Upper lobe of right lung (tissue), 1 donor: ENCODE results near the gene ERGIC1. TPM values are rescaled to one million over a fixed set of nuclear protein-coding genes. Genes with fewer than 3 reads are reported as not detected.

Experiments used
- ATAC-seq: fragments of 200-7000 bp; cut with Tn5 transposase; one replicate; pipeline ENCODE4 v1.9.1; 2020; ENCODE audit warnings: mild to moderate bottlenecking, moderate library complexity
- DNase-seq: peaks from one replicate; pipeline ENCODE4 v3.0.0-alpha.2; 2020
- H3K27ac ChIP-seq: fragments of 200-600 bp; one replicate; pipeline ENCODE4 v1.8.0; 2022
- H3K27me3 ChIP-seq: fragments of 200-600 bp; one replicate; pipeline ENCODE4 v1.8.0; 2022; ENCODE audit warnings: mild to moderate bottlenecking
- H3K36me3 ChIP-seq: fragments of 200-600 bp; one replicate; pipeline ENCODE4 v1.8.0; 2022
- H3K4me1 ChIP-seq: fragments of 200-600 bp; one replicate; pipeline ENCODE4 v1.8.0; 2022
- H3K4me3 ChIP-seq: fragments of 200-600 bp; one replicate; pipeline ENCODE4 v1.8.0; 2022; ENCODE audit warnings: mild to moderate bottlenecking
- H3K9me3 ChIP-seq: fragments of 200-600 bp; one replicate; pipeline ENCODE4 v1.8.0; 2022
- CTCF ChIP-seq: fragments of 200-600 bp; IDR thresholded peaks from one replicate; pipeline ENCODE4 v1.8.0; 2022; ENCODE audit warnings: antibody characterized with exemption
- intact Hi-C: fragments of 100-400 bp; cut with DNase I; formaldehyde crosslinking; loops from one replicate; pipeline ENCODE4 v1.11.0; 2022
- total RNA-seq: library from RNA; stranded (reverse); fragmentation: NEBNext Ultra II Directional; extraction: Animal tissue kit (Norgen Biotek cat#: 25700); gene quantifications from one replicate; pipeline ENCODE4 v1.2.1, GENCODE V29; 2021
- donor health status: DM: no; HTN: yes; CAD: no; lungs with severe emphysema.

The ERGIC1 gene
- total RNA-seq, 1 donor from 2014 or later, result 186 TPM

GRCh38 chr5:172870715-172871461, 36.8 kb downstream of the ERGIC1 start:
- Histone ChIP-seq H3K4me1 (peaks cover 79% of the 10 kb centered on the region), H3K27ac (peak overlapping the region; percentile 87), H3K36me3 (no peaks in the 10 kb centered on the region), H3K9me3 (no peaks in the 10 kb centered on the region), H3K27me3 (no peaks in the 10 kb centered on the region), H3K4me3 (no peak overlapping the region)
- peak; percentile 80 for DNase-seq
- no peak for TF ChIP-seq CTCF
- peak; percentile 50 for ATAC-seq
- intact Hi-C loops, result no loop called here

- no peaks in the 10 kb centered on the region for H3K9me3 ChIP-seq
- peak overlapping the region; percentile 87 for H3K27ac ChIP-seq
- no peaks in the 10 kb centered on the region for H3K27me3 ChIP-seq
- H3K4me3 ChIP-seq, result no peak overlapping the region
- peaks cover 79% of the 10 kb centered on the region for H3K4me1 ChIP-seq
- intact Hi-C loops, result no loop called here
- DNase-seq (no peak), ATAC-seq (no peak)
- H3K36me3 ChIP-seq, result no peaks in the 10 kb centered on the region
- no peak for TF ChIP-seq CTCF
Observed at GRCh38 chr5:172871536-172871935, 37.5 kb downstream of the ERGIC1 start.

GRCh38 chr5:172871982-172872381, 37.9 kb downstream of the ERGIC1 start:
- Histone ChIP-seq H3K4me1 (peaks cover 78% of the 10 kb centered on the region), H3K4me3 (no peak overlapping the region), H3K27me3 (no peaks in the 10 kb centered on the region), H3K27ac (peak overlapping the region; percentile 87), H3K36me3 (no peaks in the 10 kb centered on the region), H3K9me3 (no peaks in the 10 kb centered on the region)
- TF ChIP-seq CTCF, result no peak
- DNase-seq (no peak), ATAC-seq (no peak)
- intact Hi-C loops, result no loop called here

- intact Hi-C loops, result no loop called here
- Histone ChIP-seq H3K4me1 (peaks cover 73% of the 10 kb centered on the region), H3K9me3 (no peaks in the 10 kb centered on the region), H3K27me3 (no peaks in the 10 kb centered on the region), H3K4me3 (no peak overlapping the region), H3K36me3 (no peaks in the 10 kb centered on the region), H3K27ac (peak overlapping the region; percentile 87)
- no peak for DNase-seq
- no peak for ATAC-seq
- no peak for TF ChIP-seq CTCF
Observed at GRCh38 chr5:172872997-172873491, 39.0 kb downstream of the ERGIC1 start.

- Histone ChIP-seq H3K27me3 (no peaks in the 10 kb centered on the region), H3K27ac (peak overlapping the region; percentile 87), H3K4me3 (no peak overlapping the region), H3K4me1 (peaks cover 68% of the 10 kb centered on the region), H3K9me3 (no peaks in the 10 kb centered on the region), H3K36me3 (no peaks in the 10 kb centered on the region)
- DNase-seq (no peak), ATAC-seq (no peak)
- no peak for TF ChIP-seq CTCF
- intact Hi-C loops, result no loop called here
Observed at GRCh38 chr5:172873513-172873912, 39.5 kb downstream of the ERGIC1 start.
